WTC11 (cell line): Measurements from ENCODE around the gene LENEP. TPM values are rescaled to one million over a fixed set of nuclear protein-coding genes. Genes with fewer than 3 reads are reported as not detected.

Experiments
- ARID4B ChIP-seq: sonication (generic); formaldehyde crosslinking; IDR thresholded peaks from 2 replicates; pipeline ENCODE4 v1.8.0; 2023; ENCODE audit warnings: missing genetic modification reagents, mild to moderate bottlenecking, borderline replicate concordance
- ATF1 ChIP-seq: sonication (generic); formaldehyde crosslinking; IDR thresholded peaks from 2 replicates; pipeline ENCODE4 v1.8.1; 2023; ENCODE audit warnings: mild to moderate bottlenecking, moderate library complexity, missing genetic modification reagents
- ATF6 ChIP-seq: sonication (generic); formaldehyde crosslinking; IDR thresholded peaks from 2 replicates; pipeline ENCODE4 v1.8.1; 2023; ENCODE audit warnings: mild to moderate bottlenecking, missing genetic modification reagents
- EMX1 ChIP-seq: fragments of 250-450 bp; sonication (Bioruptor Pico); IDR thresholded peaks from 2 replicates; pipeline ENCODE4 v1.8.0; 2021; ENCODE audit warnings: mild to moderate bottlenecking
- ESRRA ChIP-seq: sonication (generic); formaldehyde crosslinking; IDR thresholded peaks from 2 replicates; pipeline ENCODE4 v1.8.1; 2022; ENCODE audit warnings: mild to moderate bottlenecking, missing genetic modification reagents, borderline replicate concordance
- FOXJ3 ChIP-seq: sonication (generic); formaldehyde crosslinking; IDR thresholded peaks from 2 replicates; pipeline ENCODE4 v1.9.0; 2021; ENCODE audit warnings: missing genetic modification reagents, mild to moderate bottlenecking, borderline replicate concordance
- GABPB1 ChIP-seq: sonication (generic); formaldehyde crosslinking; IDR thresholded peaks from 2 replicates; pipeline ENCODE4 v1.8.1; 2023; ENCODE audit warnings: mild to moderate bottlenecking, missing genetic modification reagents
- KAT7 ChIP-seq: sonication (generic); formaldehyde crosslinking; IDR thresholded peaks from 2 replicates; pipeline ENCODE4 v1.8.1; 2023; ENCODE audit warnings: missing genetic modification reagents, mild to moderate bottlenecking, borderline replicate concordance
- NR3C1 ChIP-seq: sonication (generic); formaldehyde crosslinking; conservative IDR thresholded peaks from 2 replicates; pipeline ENCODE4 v1.8.1; 2023; ENCODE audit warnings: low read depth, mild to moderate bottlenecking, missing genetic modification reagents
- RELA ChIP-seq: sonication (generic); formaldehyde crosslinking; IDR thresholded peaks from 2 replicates; pipeline ENCODE4 v1.8.1; 2022; ENCODE audit warnings: missing genetic modification reagents, mild to moderate bottlenecking, borderline replicate concordance
- RORB ChIP-seq: fragments of 250-450 bp; sonication (Bioruptor Pico); IDR thresholded peaks from 2 replicates; pipeline ENCODE4 v1.9.0; 2021; ENCODE audit warnings: mild to moderate bottlenecking
- SMAD4 ChIP-seq: sonication (generic); formaldehyde crosslinking; IDR thresholded peaks from 2 replicates; pipeline ENCODE4 v1.8.0; 2022; ENCODE audit warnings: mild to moderate bottlenecking, missing genetic modification reagents
- ZNF219 ChIP-seq: sonication (generic); formaldehyde crosslinking; IDR thresholded peaks from 2 replicates; pipeline ENCODE4 v1.8.0; 2023; ENCODE audit warnings: missing genetic modification reagents, mild to moderate bottlenecking, borderline replicate concordance
- ZNF317 ChIP-seq: sonication (generic); formaldehyde crosslinking; IDR thresholded peaks from 2 replicates; pipeline ENCODE4 v1.8.1; 2023; ENCODE audit warnings: low read depth, mild to moderate bottlenecking, moderate library complexity, missing genetic modification reagents, borderline replicate concordance
- ZNF423 ChIP-seq: fragments of 250-450 bp; sonication (Bioruptor Pico); IDR thresholded peaks from 2 replicates; pipeline ENCODE4 v2.1.2; 2022; ENCODE audit warnings: mild to moderate bottlenecking, moderate library complexity
- ZNF671 ChIP-seq: fragments of 250-450 bp; sonication (Bioruptor Pico); IDR thresholded peaks from 2 replicates; pipeline ENCODE4 v1.8.0; 2021; ENCODE audit warnings: mild to moderate bottlenecking
- total RNA-seq: library from RNA; stranded (reverse); gene quantifications from 3 replicates; pipeline ENCODE4 v1.2.3, GENCODE V29; 2021
- TF ChIP-seq, protein P1 (sequence below): sonication (generic); formaldehyde crosslinking; IDR thresholded peaks from 2 replicates; pipeline ENCODE4 v1.8.0; 2022; ENCODE audit warnings: mild to moderate bottlenecking, missing genetic modification reagents
- TF ChIP-seq, protein P2 (sequence below): sonication (generic); formaldehyde crosslinking; conservative IDR thresholded peaks from 2 replicates; pipeline ENCODE4 v1.8.1; 2023; ENCODE audit warnings: mild to moderate bottlenecking, low read depth, missing genetic modification reagents, moderate library complexity
- TF ChIP-seq, protein P3 (sequence below): sonication (generic); formaldehyde crosslinking; IDR thresholded peaks from 2 replicates; pipeline ENCODE4 v1.8.0; 2022; ENCODE audit warnings: mild to moderate bottlenecking, missing genetic modification reagents
- TF ChIP-seq, protein P4 (sequence below): fragments of 200-600 bp; IDR thresholded peaks from 2 replicates; pipeline ENCODE4 v1.8.0; 2022; ENCODE audit warnings: antibody characterized with exemption
- TF ChIP-seq, protein P5 (sequence below): sonication (generic); formaldehyde crosslinking; IDR thresholded peaks from 2 replicates; pipeline ENCODE4 v1.8.0; 2023; ENCODE audit warnings: missing genetic modification reagents
- TF ChIP-seq, protein P6 (sequence below): sonication (generic); formaldehyde crosslinking; IDR thresholded peaks from 2 replicates; pipeline ENCODE4 v1.8.1; 2022; ENCODE audit warnings: low read depth, missing genetic modification reagents, borderline replicate concordance

LENEP gene
- total RNA-seq, 1 experiment from 2014 or later: 1.2 TPM

- TF ChIP-seq RORB (CRISPR knock-in tag) (no peak), ZNF671 (CRISPR knock-in tag) (no peak), FOXJ3 (CRISPR knock-in tag) (no peak), RELA (CRISPR knock-in tag) (no peak), ESRRA (no peak), SMAD4 (CRISPR knock-in tag) (no peak), ZNF317 (no peak), GABPB1 (CRISPR knock-in tag) (no peak), KAT7 (no peak), EMX1 (CRISPR knock-in tag) (no peak), NR3C1 (CRISPR knock-in tag) (no peak), ATF6 (CRISPR knock-in tag) (no peak), ATF1 (CRISPR knock-in tag) (no peak), ZNF219 (CRISPR knock-in tag) (no peak), ZNF423 (CRISPR knock-in tag) (no peak), ARID4B (CRISPR knock-in tag) (0 out of 2 replicates have a peak, but pooled peaks have one; percentile 58)
- TF ChIP-seq, protein P1, sequence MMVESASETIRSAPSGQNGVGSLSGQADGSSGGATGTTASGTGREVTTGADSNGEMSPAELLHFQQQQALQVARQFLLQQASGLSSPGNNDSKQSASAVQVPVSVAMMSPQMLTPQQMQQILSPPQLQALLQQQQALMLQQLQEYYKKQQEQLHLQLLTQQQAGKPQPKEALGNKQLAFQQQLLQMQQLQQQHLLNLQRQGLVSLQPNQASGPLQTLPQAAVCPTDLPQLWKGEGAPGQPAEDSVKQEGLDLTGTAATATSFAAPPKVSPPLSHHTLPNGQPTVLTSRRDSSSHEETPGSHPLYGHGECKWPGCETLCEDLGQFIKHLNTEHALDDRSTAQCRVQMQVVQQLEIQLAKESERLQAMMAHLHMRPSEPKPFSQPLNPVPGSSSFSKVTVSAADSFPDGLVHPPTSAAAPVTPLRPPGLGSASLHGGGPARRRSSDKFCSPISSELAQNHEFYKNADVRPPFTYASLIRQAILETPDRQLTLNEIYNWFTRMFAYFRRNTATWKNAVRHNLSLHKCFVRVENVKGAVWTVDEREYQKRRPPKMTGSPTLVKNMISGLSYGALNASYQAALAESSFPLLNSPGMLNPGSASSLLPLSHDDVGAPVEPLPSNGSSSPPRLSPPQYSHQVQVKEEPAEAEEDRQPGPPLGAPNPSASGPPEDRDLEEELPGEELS (CRISPR knock-in tag): no peak
- TF ChIP-seq, protein P2, sequence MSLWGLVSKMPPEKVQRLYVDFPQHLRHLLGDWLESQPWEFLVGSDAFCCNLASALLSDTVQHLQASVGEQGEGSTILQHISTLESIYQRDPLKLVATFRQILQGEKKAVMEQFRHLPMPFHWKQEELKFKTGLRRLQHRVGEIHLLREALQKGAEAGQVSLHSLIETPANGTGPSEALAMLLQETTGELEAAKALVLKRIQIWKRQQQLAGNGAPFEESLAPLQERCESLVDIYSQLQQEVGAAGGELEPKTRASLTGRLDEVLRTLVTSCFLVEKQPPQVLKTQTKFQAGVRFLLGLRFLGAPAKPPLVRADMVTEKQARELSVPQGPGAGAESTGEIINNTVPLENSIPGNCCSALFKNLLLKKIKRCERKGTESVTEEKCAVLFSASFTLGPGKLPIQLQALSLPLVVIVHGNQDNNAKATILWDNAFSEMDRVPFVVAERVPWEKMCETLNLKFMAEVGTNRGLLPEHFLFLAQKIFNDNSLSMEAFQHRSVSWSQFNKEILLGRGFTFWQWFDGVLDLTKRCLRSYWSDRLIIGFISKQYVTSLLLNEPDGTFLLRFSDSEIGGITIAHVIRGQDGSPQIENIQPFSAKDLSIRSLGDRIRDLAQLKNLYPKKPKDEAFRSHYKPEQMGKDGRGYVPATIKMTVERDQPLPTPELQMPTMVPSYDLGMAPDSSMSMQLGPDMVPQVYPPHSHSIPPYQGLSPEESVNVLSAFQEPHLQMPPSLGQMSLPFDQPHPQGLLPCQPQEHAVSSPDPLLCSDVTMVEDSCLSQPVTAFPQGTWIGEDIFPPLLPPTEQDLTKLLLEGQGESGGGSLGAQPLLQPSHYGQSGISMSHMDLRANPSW (CRISPR knock-in tag): no peak
- TF ChIP-seq, protein P3, sequence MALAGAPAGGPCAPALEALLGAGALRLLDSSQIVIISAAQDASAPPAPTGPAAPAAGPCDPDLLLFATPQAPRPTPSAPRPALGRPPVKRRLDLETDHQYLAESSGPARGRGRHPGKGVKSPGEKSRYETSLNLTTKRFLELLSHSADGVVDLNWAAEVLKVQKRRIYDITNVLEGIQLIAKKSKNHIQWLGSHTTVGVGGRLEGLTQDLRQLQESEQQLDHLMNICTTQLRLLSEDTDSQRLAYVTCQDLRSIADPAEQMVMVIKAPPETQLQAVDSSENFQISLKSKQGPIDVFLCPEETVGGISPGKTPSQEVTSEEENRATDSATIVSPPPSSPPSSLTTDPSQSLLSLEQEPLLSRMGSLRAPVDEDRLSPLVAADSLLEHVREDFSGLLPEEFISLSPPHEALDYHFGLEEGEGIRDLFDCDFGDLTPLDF (CRISPR knock-in tag): no peak
- TF ChIP-seq, protein P4, sequence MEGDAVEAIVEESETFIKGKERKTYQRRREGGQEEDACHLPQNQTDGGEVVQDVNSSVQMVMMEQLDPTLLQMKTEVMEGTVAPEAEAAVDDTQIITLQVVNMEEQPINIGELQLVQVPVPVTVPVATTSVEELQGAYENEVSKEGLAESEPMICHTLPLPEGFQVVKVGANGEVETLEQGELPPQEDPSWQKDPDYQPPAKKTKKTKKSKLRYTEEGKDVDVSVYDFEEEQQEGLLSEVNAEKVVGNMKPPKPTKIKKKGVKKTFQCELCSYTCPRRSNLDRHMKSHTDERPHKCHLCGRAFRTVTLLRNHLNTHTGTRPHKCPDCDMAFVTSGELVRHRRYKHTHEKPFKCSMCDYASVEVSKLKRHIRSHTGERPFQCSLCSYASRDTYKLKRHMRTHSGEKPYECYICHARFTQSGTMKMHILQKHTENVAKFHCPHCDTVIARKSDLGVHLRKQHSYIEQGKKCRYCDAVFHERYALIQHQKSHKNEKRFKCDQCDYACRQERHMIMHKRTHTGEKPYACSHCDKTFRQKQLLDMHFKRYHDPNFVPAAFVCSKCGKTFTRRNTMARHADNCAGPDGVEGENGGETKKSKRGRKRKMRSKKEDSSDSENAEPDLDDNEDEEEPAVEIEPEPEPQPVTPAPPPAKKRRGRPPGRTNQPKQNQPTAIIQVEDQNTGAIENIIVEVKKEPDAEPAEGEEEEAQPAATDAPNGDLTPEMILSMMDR: no peak
- TF ChIP-seq, protein P5, sequence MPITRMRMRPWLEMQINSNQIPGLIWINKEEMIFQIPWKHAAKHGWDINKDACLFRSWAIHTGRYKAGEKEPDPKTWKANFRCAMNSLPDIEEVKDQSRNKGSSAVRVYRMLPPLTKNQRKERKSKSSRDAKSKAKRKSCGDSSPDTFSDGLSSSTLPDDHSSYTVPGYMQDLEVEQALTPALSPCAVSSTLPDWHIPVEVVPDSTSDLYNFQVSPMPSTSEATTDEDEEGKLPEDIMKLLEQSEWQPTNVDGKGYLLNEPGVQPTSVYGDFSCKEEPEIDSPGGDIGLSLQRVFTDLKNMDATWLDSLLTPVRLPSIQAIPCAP (CRISPR knock-in tag): no peak
- TF ChIP-seq, protein P6, sequence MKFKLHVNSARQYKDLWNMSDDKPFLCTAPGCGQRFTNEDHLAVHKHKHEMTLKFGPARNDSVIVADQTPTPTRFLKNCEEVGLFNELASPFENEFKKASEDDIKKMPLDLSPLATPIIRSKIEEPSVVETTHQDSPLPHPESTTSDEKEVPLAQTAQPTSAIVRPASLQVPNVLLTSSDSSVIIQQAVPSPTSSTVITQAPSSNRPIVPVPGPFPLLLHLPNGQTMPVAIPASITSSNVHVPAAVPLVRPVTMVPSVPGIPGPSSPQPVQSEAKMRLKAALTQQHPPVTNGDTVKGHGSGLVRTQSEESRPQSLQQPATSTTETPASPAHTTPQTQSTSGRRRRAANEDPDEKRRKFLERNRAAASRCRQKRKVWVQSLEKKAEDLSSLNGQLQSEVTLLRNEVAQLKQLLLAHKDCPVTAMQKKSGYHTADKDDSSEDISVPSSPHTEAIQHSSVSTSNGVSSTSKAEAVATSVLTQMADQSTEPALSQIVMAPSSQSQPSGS (CRISPR knock-in tag): no peak
Measured at GRCh38 chr1:154982897-154983648, 10.3 kb upstream of the LENEP start, which contains the start of gene FLAD1 (continued).
